ENCODE measurements around the gene EFNA5.

Gene EFNA5

DNA sequence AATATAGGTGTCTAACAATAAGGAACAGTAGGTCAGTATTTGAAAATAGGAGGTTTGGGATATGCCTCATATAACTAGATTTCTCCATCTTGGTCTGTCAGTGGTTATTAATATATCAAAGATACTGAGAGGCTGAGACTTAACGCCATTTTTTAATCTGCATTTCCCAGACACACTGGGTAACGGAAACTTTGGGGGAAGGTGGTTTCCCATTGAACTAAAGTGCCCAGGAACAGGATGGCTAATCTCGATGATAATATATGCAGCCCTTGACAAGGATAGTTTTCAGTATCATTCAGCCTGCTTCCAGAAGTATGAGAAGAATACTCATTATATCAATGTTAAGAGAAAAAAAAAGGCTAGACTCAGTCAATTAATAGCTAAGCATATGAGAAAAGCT lies 30.7 kb downstream of the EFNA5 start:
- H3K4me1 ChIP-seq (ENCODE audit: control insufficient read depth, insufficient read depth, low read length) = no peaks in the 10 kb centered on the region
- no peaks in the 10 kb centered on the region for H3K36me3 ChIP-seq (ENCODE audit: control insufficient read depth in 2 of 2, insufficient read depth in 2 of 2, low read length in 2 of 2)
- no peak overlapping the region for H3K27ac ChIP-seq (ENCODE audit: low read length)
- no peak overlapping the region for H3K4me3 ChIP-seq (ENCODE audit: low read length in 2 of 2)
- no peak overlapping the region for H3K9ac ChIP-seq (ENCODE audit: low read length in 2 of 2)
- no peaks in the 10 kb centered on the region for H3K27me3 ChIP-seq (ENCODE audit: control insufficient read depth in 1 of 2, insufficient read depth in 2 of 2, low read length in 2 of 2)
- H3K9me3 ChIP-seq (ENCODE audit: control insufficient read depth in 2 of 2, low read length in 2 of 2) = no peaks in the 10 kb centered on the region

DNA sequence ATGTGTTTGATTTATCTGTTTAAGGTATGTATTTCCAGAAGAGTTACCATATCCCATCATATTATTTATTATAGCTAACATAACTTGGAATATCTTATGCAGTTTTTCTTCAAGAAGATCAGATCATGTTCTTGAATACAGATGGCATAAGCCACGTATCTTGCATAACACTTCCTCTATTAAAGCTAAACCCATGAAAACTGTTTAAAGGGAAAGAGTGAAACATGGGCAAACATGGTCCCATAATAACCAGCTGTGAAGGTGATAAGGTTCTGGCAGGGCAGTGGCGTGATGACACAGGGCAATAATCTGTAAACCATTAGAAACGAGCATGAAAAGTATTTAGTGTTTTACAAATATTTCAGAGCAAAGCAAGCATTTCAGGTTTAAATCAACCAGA lies 34.2 kb downstream of the EFNA5 start:
- H3K4me3 ChIP-seq (ENCODE audit: low read length in 2 of 2) = no peak overlapping the region
- H3K9me3 ChIP-seq (ENCODE audit: control insufficient read depth in 2 of 2, low read length in 2 of 2) = no peaks in the 10 kb centered on the region
- no peak overlapping the region for H3K27ac ChIP-seq (ENCODE audit: low read length)
- no peaks in the 10 kb centered on the region for H3K27me3 ChIP-seq (ENCODE audit: control insufficient read depth in 1 of 2, insufficient read depth in 2 of 2, low read length in 2 of 2)
- H3K36me3 ChIP-seq (ENCODE audit: control insufficient read depth in 2 of 2, insufficient read depth in 2 of 2, low read length in 2 of 2) = no peaks in the 10 kb centered on the region
- no peak overlapping the region for H3K9ac ChIP-seq (ENCODE audit: low read length in 2 of 2)
- H3K4me1 ChIP-seq (ENCODE audit: control insufficient read depth, insufficient read depth, low read length) = no peaks in the 10 kb centered on the region

DNA sequence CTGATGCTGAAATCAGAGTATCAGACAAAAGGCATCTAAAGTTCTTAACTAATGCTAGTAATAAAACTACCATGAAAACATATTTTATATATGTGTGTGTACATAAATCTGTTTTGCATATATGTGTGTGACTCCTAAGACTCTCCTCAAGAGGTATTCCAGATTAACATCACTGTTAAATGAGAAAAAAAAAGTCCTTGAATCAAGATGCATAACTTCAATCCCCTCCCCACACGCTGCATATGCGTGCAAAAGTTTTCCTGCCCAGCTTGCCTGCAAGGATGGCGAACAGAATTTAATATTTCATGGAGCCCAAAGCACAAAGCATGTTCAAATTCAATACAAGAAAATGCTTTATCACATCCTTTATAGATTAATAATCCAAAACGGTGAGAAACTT lies 34.7 kb downstream of the EFNA5 start:
- no peak overlapping the region for H3K4me3 ChIP-seq (ENCODE audit: low read length in 2 of 2)
- H3K27me3 ChIP-seq (ENCODE audit: control insufficient read depth in 1 of 2, insufficient read depth in 2 of 2, low read length in 2 of 2) = no peaks in the 10 kb centered on the region
- no peaks in the 10 kb centered on the region for H3K36me3 ChIP-seq (ENCODE audit: control insufficient read depth in 2 of 2, insufficient read depth in 2 of 2, low read length in 2 of 2)
- no peaks in the 10 kb centered on the region for H3K4me1 ChIP-seq (ENCODE audit: control insufficient read depth, insufficient read depth, low read length)
- no peaks in the 10 kb centered on the region for H3K9me3 ChIP-seq (ENCODE audit: control insufficient read depth in 2 of 2, low read length in 2 of 2)
- H3K9ac ChIP-seq (ENCODE audit: low read length in 2 of 2) = no peak overlapping the region
- H3K27ac ChIP-seq (ENCODE audit: low read length) = no peak overlapping the region

GRCh38 chr5:107634981-107635848 lies 35.5 kb downstream of the EFNA5 start:
- H3K36me3 ChIP-seq (ENCODE audit: control insufficient read depth in 2 of 2, insufficient read depth in 2 of 2, low read length in 2 of 2) = no peaks in the 10 kb centered on the region
- H3K4me1 ChIP-seq (ENCODE audit: control insufficient read depth, insufficient read depth, low read length) = no peaks in the 10 kb centered on the region

DNA sequence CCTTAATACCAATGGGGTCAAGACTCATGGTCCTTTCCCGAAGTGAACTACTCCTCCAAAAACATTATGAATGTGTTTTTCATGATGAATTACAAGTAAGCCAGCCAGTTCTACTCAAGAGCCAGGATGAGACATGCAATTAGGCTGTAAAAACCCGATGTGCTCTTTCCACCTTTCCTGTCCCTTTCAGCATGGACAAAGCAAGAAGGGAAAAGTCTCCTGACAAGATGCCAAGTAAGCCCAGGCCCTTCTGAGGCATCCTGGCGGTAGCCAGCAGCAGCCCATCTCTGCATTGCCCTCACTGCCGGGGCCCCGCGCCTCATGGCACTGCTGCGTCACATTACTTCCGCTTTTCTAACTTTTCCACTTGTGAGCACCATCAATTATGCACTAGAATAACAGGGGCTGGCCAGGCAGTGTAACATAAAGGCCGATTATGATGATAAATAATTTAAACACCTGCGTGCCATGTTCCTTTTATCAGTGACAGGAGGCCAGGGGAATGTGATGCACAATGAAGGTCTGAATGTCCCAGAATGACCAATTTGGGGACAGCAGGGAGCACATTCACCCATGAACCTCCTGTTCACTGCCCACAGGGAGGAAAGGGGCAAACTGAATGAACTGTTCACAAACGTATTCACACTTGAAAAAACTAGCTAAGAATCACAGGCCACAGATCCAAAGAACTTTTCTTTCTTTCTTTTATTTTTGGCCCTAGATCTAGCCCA lies 37.4 kb downstream of the EFNA5 start:
- H3K27me3 ChIP-seq (ENCODE audit: control insufficient read depth in 1 of 2, insufficient read depth in 2 of 2, low read length in 2 of 2) = no peaks in the 10 kb centered on the region
- H3K27ac ChIP-seq (ENCODE audit: low read length) = no peak overlapping the region
- H3K9ac ChIP-seq (ENCODE audit: low read length in 2 of 2) = no peak overlapping the region
- H3K4me1 ChIP-seq (ENCODE audit: control insufficient read depth, insufficient read depth, low read length) = no peaks in the 10 kb centered on the region
- no peaks in the 10 kb centered on the region for H3K36me3 ChIP-seq (ENCODE audit: control insufficient read depth in 2 of 2, insufficient read depth in 2 of 2, low read length in 2 of 2)
- no peak overlapping the region for H3K4me3 ChIP-seq (ENCODE audit: low read length in 2 of 2)
- H3K9me3 ChIP-seq (ENCODE audit: control insufficient read depth in 2 of 2, low read length in 2 of 2) = no peaks in the 10 kb centered on the region

More at GRCh38 chr5:107634981-107635848, 35.5 kb downstream of the EFNA5 start:
- no peak overlapping the region for H3K9ac ChIP-seq (ENCODE audit: low read length in 2 of 2)
- H3K27me3 ChIP-seq (ENCODE audit: control insufficient read depth in 1 of 2, insufficient read depth in 2 of 2, low read length in 2 of 2) = no peaks in the 10 kb centered on the region
- no peaks in the 10 kb centered on the region for H3K9me3 ChIP-seq (ENCODE audit: control insufficient read depth in 2 of 2, low read length in 2 of 2)
- H3K27ac ChIP-seq (ENCODE audit: low read length) = no peak overlapping the region
- H3K4me3 ChIP-seq (ENCODE audit: low read length in 2 of 2) = no peak overlapping the region

DNA sequence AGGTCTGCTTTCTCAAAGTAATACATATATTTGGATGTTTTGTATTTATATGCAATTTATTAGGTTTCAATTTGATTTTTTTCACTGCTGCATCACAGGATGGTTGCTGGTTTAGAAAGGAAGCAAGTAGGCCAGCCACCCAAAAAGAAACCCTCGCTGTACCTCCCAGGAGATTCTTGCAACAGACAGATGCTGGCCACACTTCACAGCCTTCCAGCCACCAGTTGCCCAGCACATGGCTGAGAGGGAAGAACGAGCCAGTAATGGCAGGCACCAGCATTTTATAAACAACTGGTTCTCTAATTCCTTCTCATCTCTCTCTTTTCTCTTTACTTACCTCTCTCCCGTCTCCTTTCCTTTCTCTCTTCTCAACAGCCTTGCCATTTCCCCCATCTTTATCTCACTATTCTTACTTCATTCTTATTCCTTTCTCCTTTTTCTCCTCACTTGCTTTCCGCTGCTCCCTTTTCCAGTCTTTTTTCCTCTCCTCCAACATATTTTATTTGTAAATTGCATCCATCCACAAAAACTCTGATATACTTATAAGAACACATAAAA lies 38.9 kb downstream of the EFNA5 start:
- Histone ChIP-seq H3K4me3 (ENCODE audit: low read length in 2 of 2) (no peak overlapping the region), H3K36me3 (ENCODE audit: control insufficient read depth in 2 of 2, insufficient read depth in 2 of 2, low read length in 2 of 2) (no peaks in the 10 kb centered on the region), H3K27me3 (ENCODE audit: control insufficient read depth in 1 of 2, insufficient read depth in 2 of 2, low read length in 2 of 2) (no peaks in the 10 kb centered on the region), H3K9ac (ENCODE audit: low read length in 2 of 2) (no peak overlapping the region), H3K9me3 (ENCODE audit: control insufficient read depth in 2 of 2, low read length in 2 of 2) (no peaks in the 10 kb centered on the region), H3K27ac (ENCODE audit: low read length) (no peak overlapping the region), H3K4me1 (ENCODE audit: control insufficient read depth, insufficient read depth, low read length) (no peaks in the 10 kb centered on the region)

- Histone ChIP-seq H3K9ac (ENCODE audit: low read length in 2 of 2) (no peak overlapping the region), H3K27me3 (ENCODE audit: control insufficient read depth in 1 of 2, insufficient read depth in 2 of 2, low read length in 2 of 2) (no peaks in the 10 kb centered on the region), H3K4me1 (ENCODE audit: control insufficient read depth, insufficient read depth, low read length) (no peaks in the 10 kb centered on the region), H3K9me3 (ENCODE audit: control insufficient read depth in 2 of 2, low read length in 2 of 2) (no peaks in the 10 kb centered on the region), H3K36me3 (ENCODE audit: control insufficient read depth in 2 of 2, insufficient read depth in 2 of 2, low read length in 2 of 2) (no peaks in the 10 kb centered on the region), H3K4me3 (ENCODE audit: low read length in 2 of 2) (no peak overlapping the region), H3K27ac (ENCODE audit: low read length) (no peak overlapping the region)
Measured at GRCh38 chr5:107630184-107630583, 40.6 kb downstream of the EFNA5 start.

- H3K4me1 ChIP-seq (ENCODE audit: control insufficient read depth, insufficient read depth, low read length) = no peaks in the 10 kb centered on the region
- no peaks in the 10 kb centered on the region for H3K36me3 ChIP-seq (ENCODE audit: control insufficient read depth in 2 of 2, insufficient read depth in 2 of 2, low read length in 2 of 2)
- no peaks in the 10 kb centered on the region for H3K9me3 ChIP-seq (ENCODE audit: control insufficient read depth in 2 of 2, low read length in 2 of 2)
- no peak overlapping the region for H3K4me3 ChIP-seq (ENCODE audit: low read length in 2 of 2)
- H3K27ac ChIP-seq (ENCODE audit: low read length) = no peak overlapping the region
- no peaks in the 10 kb centered on the region for H3K27me3 ChIP-seq (ENCODE audit: control insufficient read depth in 1 of 2, insufficient read depth in 2 of 2, low read length in 2 of 2)
- no peak overlapping the region for H3K9ac ChIP-seq (ENCODE audit: low read length in 2 of 2)
Measured at GRCh38 chr5:107624235-107624634, 46.5 kb downstream of the EFNA5 start.

- no peak overlapping the region for H3K9ac ChIP-seq (ENCODE audit: low read length in 2 of 2)
- H3K27me3 ChIP-seq (ENCODE audit: control insufficient read depth in 1 of 2, insufficient read depth in 2 of 2, low read length in 2 of 2) = no peaks in the 10 kb centered on the region
- no peaks in the 10 kb centered on the region for H3K36me3 ChIP-seq (ENCODE audit: control insufficient read depth in 2 of 2, insufficient read depth in 2 of 2, low read length in 2 of 2)
- no peak overlapping the region for H3K4me3 ChIP-seq (ENCODE audit: low read length in 2 of 2)
- no peaks in the 10 kb centered on the region for H3K9me3 ChIP-seq (ENCODE audit: control insufficient read depth in 2 of 2, low read length in 2 of 2)
- no peaks in the 10 kb centered on the region for H3K4me1 ChIP-seq (ENCODE audit: control insufficient read depth, insufficient read depth, low read length)
- no peak overlapping the region for H3K27ac ChIP-seq (ENCODE audit: low read length)
Measured at GRCh38 chr5:107621089-107621488, 49.6 kb downstream of the EFNA5 start.

DNA sequence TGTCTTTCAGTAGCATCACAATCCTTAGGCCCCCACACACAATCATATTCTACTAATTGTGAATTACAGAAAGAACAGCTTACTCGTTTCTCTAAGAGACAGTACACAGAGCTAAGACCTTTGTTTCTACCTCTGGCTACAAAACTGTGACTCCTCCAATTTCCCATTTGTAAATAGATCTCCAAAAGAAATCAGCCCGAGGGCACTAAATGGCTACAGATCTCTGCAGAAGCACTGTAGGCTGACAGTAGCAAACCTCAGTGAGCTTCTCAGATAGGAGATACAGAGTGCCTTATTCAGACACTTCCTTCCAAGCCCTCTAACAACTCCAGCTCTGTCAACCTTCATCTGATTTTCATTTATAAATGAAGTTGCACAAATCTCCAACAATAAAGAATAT lies 51.0 kb downstream of the EFNA5 start:
- no peaks in the 10 kb centered on the region for H3K36me3 ChIP-seq (ENCODE audit: control insufficient read depth in 2 of 2, insufficient read depth in 2 of 2, low read length in 2 of 2)
- H3K27ac ChIP-seq (ENCODE audit: low read length) = no peak overlapping the region
- no peak overlapping the region for H3K4me3 ChIP-seq (ENCODE audit: low read length in 2 of 2)
- H3K9ac ChIP-seq (ENCODE audit: low read length in 2 of 2) = no peak overlapping the region
- H3K9me3 ChIP-seq (ENCODE audit: control insufficient read depth in 2 of 2, low read length in 2 of 2) = no peaks in the 10 kb centered on the region
- H3K27me3 ChIP-seq (ENCODE audit: control insufficient read depth in 1 of 2, insufficient read depth in 2 of 2, low read length in 2 of 2) = no peaks in the 10 kb centered on the region
- H3K4me1 ChIP-seq (ENCODE audit: control insufficient read depth, insufficient read depth, low read length) = no peaks in the 10 kb centered on the region

DNA sequence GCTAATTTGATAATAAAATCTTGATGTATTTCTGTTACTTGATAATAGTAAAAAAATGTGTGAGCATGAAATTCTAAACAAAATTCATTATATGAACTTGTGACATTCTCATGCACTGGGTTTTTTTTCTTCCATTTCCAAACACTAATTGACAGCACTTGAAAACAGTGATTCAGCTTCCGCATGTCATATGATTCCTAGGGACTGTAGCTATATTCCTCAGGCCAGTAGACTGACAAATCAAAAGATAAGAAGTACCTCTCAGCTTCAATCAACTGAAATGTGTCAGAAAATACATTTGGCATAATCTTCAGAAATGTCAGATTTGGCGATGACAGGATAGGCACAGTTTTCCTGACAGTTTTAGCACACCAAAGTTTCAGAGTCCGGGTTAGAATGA lies 52.5 kb downstream of the EFNA5 start:
- no peaks in the 10 kb centered on the region for H3K4me1 ChIP-seq (ENCODE audit: control insufficient read depth, insufficient read depth, low read length)
- H3K27me3 ChIP-seq (ENCODE audit: control insufficient read depth in 1 of 2, insufficient read depth in 2 of 2, low read length in 2 of 2) = no peaks in the 10 kb centered on the region
- no peak overlapping the region for H3K4me3 ChIP-seq (ENCODE audit: low read length in 2 of 2)
- no peak overlapping the region for H3K9ac ChIP-seq (ENCODE audit: low read length in 2 of 2)
- H3K36me3 ChIP-seq (ENCODE audit: control insufficient read depth in 2 of 2, insufficient read depth in 2 of 2, low read length in 2 of 2) = no peaks in the 10 kb centered on the region
- H3K9me3 ChIP-seq (ENCODE audit: control insufficient read depth in 2 of 2, low read length in 2 of 2) = no peaks in the 10 kb centered on the region
- no peak overlapping the region for H3K27ac ChIP-seq (ENCODE audit: low read length)
